ENCODE measurements around the gene TJP2. TPM values are rescaled to one million over a fixed set of nuclear protein-coding genes. Genes with fewer than 3 reads are reported as not detected.

The TJP2 gene
- total and polyA plus RNA-seq, 2 of the 4 experiments (the other 2 are of a cell fraction) = 38.3 to 49.3 TPM

DNA sequence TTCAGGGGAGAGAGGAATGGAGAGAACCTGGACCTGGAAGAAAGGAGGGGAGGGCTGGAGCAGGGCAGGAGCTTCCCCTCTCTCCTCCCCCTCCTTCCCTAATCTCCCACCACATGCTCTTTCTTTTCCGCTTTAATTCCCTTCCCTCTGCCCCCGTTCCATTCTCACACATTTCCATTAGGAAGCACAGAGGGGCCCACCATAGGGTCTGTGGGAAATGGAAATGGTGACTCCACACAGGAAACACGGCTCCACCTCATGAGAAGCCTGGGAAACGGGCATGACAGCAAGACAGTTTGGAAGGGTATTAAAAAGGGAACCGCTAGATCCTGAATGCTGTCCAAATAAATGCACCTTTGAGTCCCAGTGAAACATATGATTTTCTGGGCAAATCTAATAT, 86.1 kb downstream of the TJP2 start:
- Histone ChIP-seq H4K8ac (ENCODE audit: low read depth in 2 of 2, low read length in 2 of 2) (no peak overlapping the region), H2BK20ac (ENCODE audit: low read depth, low read length) (no peak overlapping the region), H3K56ac (ENCODE audit: extremely low read depth, insufficient read depth, low read length) (no peak overlapping the region), H3K4me2 (ENCODE audit: low read depth, low read length) (no peak overlapping the region), H3K79me1 (ENCODE audit: low read depth in 1 of 2, low read length in 2 of 2) (no peaks in the 10 kb centered on the region), H2BK120ac (ENCODE audit: low read depth, low read length) (no peak overlapping the region), H3K9me3 (ENCODE audit: control insufficient read depth, insufficient read depth, low read length) (no peaks in the 10 kb centered on the region), H3K36me3 (ENCODE audit: control insufficient read depth, insufficient read depth, low read length) (peaks cover 1% of the 10 kb centered on the region; the same call in 1 of the 2 replicates), H3K4me3 (ENCODE audit: insufficient read depth, low read depth, low read length) (no peak overlapping the region), H4K5ac (ENCODE audit: low read depth, low read length) (no peak overlapping the region), H3K9me1 (ENCODE audit: insufficient read depth, low read length) (0 out of 2 replicates have a peak, but pooled peaks cover 2% of the 10 kb centered on the region), H3K18ac (ENCODE audit: low read depth, low read length) (no peak overlapping the region), H3K9ac (ENCODE audit: low read depth, low read length) (no peak overlapping the region), H3K27ac (ENCODE audit: insufficient read depth, low read length) (no peak overlapping the region), H2AK9ac (replicated peaks; ENCODE audit: low read depth, low read length, poor library complexity) (no peak overlapping the region), H4K20me1 (ENCODE audit: insufficient read depth, low read length) (no peaks in the 10 kb centered on the region), H3K4me1 (ENCODE audit: control insufficient read depth, insufficient read depth, low read length) (no peaks in the 10 kb centered on the region), H2AFZ (replicated peaks; ENCODE audit: low read length, poor library complexity) (no peak overlapping the region), H2BK5ac (ENCODE audit: low read depth, low read length, poor library complexity, severe bottlenecking) (no peak overlapping the region), H3K14ac (replicated peaks; ENCODE audit: low read depth, low read length) (no peak overlapping the region), H3K27me3 (ENCODE audit: control insufficient read depth, insufficient read depth, low read length) (no peaks in the 10 kb centered on the region), H2BK15ac (ENCODE audit: low read depth, low read length) (no peak overlapping the region), H3K23ac (ENCODE audit: low read depth, low read length) (no peak overlapping the region), H4K91ac (ENCODE audit: insufficient read depth, low read depth, low read length) (no peak overlapping the region), H2AK5ac (ENCODE audit: low read depth, low read length) (no peak overlapping the region), H3K4ac (ENCODE audit: low read depth, low read length) (no peak overlapping the region)
- dilution Hi-C loops (cut with HindIII; ENCODE audit: low sequenced_read_pairs, unreplicated experiment) (no loop called here), intact Hi-C loops (cut with micrococcal nuclease) (no loop called here), in situ Hi-C loops (cut with MboI; ENCODE audit: low sequenced_read_pairs) (loop anchor here (25.0 kb wide), 1 partner anchor 102 kb away; no protein-coding TSS in a partner anchor)
- ChIA-PET POLR2A (ENCODE audit: unreplicated experiment) (no interaction called here), CTCF (no interaction called here)
- no peak for ATAC-seq (ENCODE audit: low read depth)
- no peak for DNase-seq
- TF ChIP-seq SMC3 (IDR thresholded peaks at IDR 0.05; ENCODE audit: low read depth, low read length) (no peak), MAZ (IDR thresholded peaks at IDR 0.05; ENCODE audit: borderline replicate concordance, low read depth, low read length) (no peak), MAFK (IDR thresholded peaks at IDR 0.05; ENCODE audit: low read depth, low read length) (no peak), MXI1 (IDR thresholded peaks at IDR 0.05; ENCODE audit: borderline replicate concordance, low read depth, low read length) (no peak), CHD1 (IDR thresholded peaks at IDR 0.05; ENCODE audit: low read depth, low read length) (no peak), POLR2A (IDR thresholded peaks at IDR 0.05; ENCODE audit: low read depth, low read length) (no peak), FOS (IDR thresholded peaks at IDR 0.05; ENCODE audit: low read depth, low read length) (no peak), BHLHE40 (IDR thresholded peaks at IDR 0.05; ENCODE audit: low read depth, low read length) (no peak), NFE2L2 (IDR thresholded peaks at IDR 0.05; ENCODE audit: low read depth, low read length) (no peak), RCOR1 (IDR thresholded peaks at IDR 0.05; ENCODE audit: insufficient replicate concordance, low read length) (no peak), RAD21 (IDR thresholded peaks at IDR 0.05; ENCODE audit: low read length) (no peak), CEBPB (IDR thresholded peaks at IDR 0.05; ENCODE audit: low read depth, low read length) (no peak), RFX5 (IDR thresholded peaks at IDR 0.05; ENCODE audit: low read depth, low read length) (no peak)
- TF ChIP-seq, protein P1, sequence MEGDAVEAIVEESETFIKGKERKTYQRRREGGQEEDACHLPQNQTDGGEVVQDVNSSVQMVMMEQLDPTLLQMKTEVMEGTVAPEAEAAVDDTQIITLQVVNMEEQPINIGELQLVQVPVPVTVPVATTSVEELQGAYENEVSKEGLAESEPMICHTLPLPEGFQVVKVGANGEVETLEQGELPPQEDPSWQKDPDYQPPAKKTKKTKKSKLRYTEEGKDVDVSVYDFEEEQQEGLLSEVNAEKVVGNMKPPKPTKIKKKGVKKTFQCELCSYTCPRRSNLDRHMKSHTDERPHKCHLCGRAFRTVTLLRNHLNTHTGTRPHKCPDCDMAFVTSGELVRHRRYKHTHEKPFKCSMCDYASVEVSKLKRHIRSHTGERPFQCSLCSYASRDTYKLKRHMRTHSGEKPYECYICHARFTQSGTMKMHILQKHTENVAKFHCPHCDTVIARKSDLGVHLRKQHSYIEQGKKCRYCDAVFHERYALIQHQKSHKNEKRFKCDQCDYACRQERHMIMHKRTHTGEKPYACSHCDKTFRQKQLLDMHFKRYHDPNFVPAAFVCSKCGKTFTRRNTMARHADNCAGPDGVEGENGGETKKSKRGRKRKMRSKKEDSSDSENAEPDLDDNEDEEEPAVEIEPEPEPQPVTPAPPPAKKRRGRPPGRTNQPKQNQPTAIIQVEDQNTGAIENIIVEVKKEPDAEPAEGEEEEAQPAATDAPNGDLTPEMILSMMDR (conservative IDR thresholded peaks at IDR 0.05; ENCODE audit: low read depth, low read length) = no peak
- TF ChIP-seq, protein P2, sequence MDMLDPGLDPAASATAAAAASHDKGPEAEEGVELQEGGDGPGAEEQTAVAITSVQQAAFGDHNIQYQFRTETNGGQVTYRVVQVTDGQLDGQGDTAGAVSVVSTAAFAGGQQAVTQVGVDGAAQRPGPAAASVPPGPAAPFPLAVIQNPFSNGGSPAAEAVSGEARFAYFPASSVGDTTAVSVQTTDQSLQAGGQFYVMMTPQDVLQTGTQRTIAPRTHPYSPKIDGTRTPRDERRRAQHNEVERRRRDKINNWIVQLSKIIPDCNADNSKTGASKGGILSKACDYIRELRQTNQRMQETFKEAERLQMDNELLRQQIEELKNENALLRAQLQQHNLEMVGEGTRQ (IDR thresholded peaks at IDR 0.05; ENCODE audit: low read depth, low read length) = no peak
- TF ChIP-seq, protein P3, sequence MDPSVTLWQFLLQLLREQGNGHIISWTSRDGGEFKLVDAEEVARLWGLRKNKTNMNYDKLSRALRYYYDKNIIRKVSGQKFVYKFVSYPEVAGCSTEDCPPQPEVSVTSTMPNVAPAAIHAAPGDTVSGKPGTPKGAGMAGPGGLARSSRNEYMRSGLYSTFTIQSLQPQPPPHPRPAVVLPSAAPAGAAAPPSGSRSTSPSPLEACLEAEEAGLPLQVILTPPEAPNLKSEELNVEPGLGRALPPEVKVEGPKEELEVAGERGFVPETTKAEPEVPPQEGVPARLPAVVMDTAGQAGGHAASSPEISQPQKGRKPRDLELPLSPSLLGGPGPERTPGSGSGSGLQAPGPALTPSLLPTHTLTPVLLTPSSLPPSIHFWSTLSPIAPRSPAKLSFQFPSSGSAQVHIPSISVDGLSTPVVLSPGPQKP (IDR thresholded peaks at IDR 0.05; ENCODE audit: borderline replicate concordance, low read depth, low read length) = no peak
- no TSS peak for BruUV-seq (replicated peaks)
- WGBS, 2 experiments (ENCODE audit: extremely low coverage in 2 of 2, insufficient read length in 1 of 2) = no CpG with 5 or more reads among the region's 5 CpGs
